Glutamatergic neuron (in vitro differentiated cells): Measurements from ENCODE around the gene PTEN. TPM values are rescaled to one million over a fixed set of nuclear protein-coding genes. Genes with fewer than 3 reads are reported as not detected.

ENCODE experiments used
- DNase-seq: peaks from one replicate; pipeline ENCODE4 v3.0.0; 2022
- H3K27ac Mint-ChIP-seq: one replicate; pipeline ENCODE4 v1.8.0; 2020; ENCODE audit warnings: mild to moderate bottlenecking, mixed read lengths, inconsistent platforms; ENCODE audit not compliant: unreplicated experiment
- H3K27me3 Mint-ChIP-seq: one replicate; pipeline ENCODE4 v1.8.0; 2020; ENCODE audit warnings: mild to moderate bottlenecking, moderate library complexity, mixed read lengths, inconsistent platforms; ENCODE audit not compliant: unreplicated experiment
- H3K36me3 Mint-ChIP-seq: one replicate; pipeline ENCODE4 v1.8.0; 2020; ENCODE audit warnings: mild to moderate bottlenecking, mixed read lengths, inconsistent platforms; ENCODE audit not compliant: unreplicated experiment
- H3K4me1 Mint-ChIP-seq: one replicate; pipeline ENCODE4 v1.8.0; 2020; ENCODE audit warnings: mild to moderate bottlenecking, low read depth, mixed read lengths, inconsistent platforms; ENCODE audit not compliant: unreplicated experiment
- H3K4me3 Mint-ChIP-seq: one replicate; pipeline ENCODE4 v1.8.0; 2020; ENCODE audit warnings: mild to moderate bottlenecking, mixed read lengths, inconsistent platforms; ENCODE audit not compliant: unreplicated experiment
- H3K9me3 Mint-ChIP-seq: one replicate; pipeline ENCODE4 v1.8.0; 2020; ENCODE audit warnings: mild to moderate bottlenecking, moderate library complexity, mixed read lengths, inconsistent platforms; ENCODE audit not compliant: unreplicated experiment
- CTCF ChIP-seq: fragments of 200-600 bp; sonication (generic); IDR thresholded peaks from one replicate; pipeline ENCODE4 v1.5.0; 2021; ENCODE audit not compliant: partially characterized antibody, unreplicated experiment
- long read RNA-seq: library from polyadenylated mRNA; unstranded; transcript quantifications from one replicate; pipeline ENCODE4 v2.0.0, GENCODE V29; 2020; ENCODE audit not compliant: unreplicated experiment
- total RNA-seq: library from RNA; stranded (reverse); fragmentation: NEBNext Ultra II Directional; extraction: Animal tissue kit (Norgen Biotek cat#: 25700); gene quantifications from one replicate; pipeline ENCODE4 v1.2.1, GENCODE V29; 2021; ENCODE audit not compliant: unreplicated experiment

PTEN gene
- 61.2 TPM for total RNA-seq
- long read RNA-seq, partial matches to known transcripts, result 0 of 1 reads
- long read RNA-seq, other reads (novel, unspliced or antisense), result 1 of 1 reads

- Mint-ChIP-seq H3K36me3 (peaks cover 5% of the 10 kb centered on the region), H3K4me3 (peak within 1 kb of the TSS; percentile 100), H3K9me3 (peaks cover 23% of the 10 kb centered on the region), H3K27me3 (peaks cover 13% of the 10 kb centered on the region), H3K27ac (peak within 1 kb of the TSS; percentile 98), H3K4me1 (peaks cover 15% of the 10 kb centered on the region)
- TF ChIP-seq CTCF, result no peak
- peak; percentile 94 for DNase-seq
These were observed at the start of gene PTEN, which contains the start of gene KLLN for GRCh38 chr10:87863053-87863943. Gene PTEN (plus strand): TSS chr10:87863625. CDS start chr10:87864470, 845 bp downstream. Gene KLLN (minus strand): TSS chr10:87863533. CDS start chr10:87862487, 1,046 bp downstream.

- TF ChIP-seq CTCF, result peak; percentile 46
- DNase-seq, result no peak
- Mint-ChIP-seq H3K4me1 (peaks cover 10% of the 10 kb centered on the region), H3K4me3 (peak overlapping the region; percentile 95), H3K27ac (no peak overlapping the region), H3K27me3 (no peaks in the 10 kb centered on the region), H3K9me3 (peaks cover 4% of the 10 kb centered on the region), H3K36me3 (no peaks in the 10 kb centered on the region)
These were observed 47.1 kb upstream of the PTEN start for GRCh38 chr10:87816163-87816897.

- Mint-ChIP-seq H3K27ac (peak overlapping the region; percentile 98), H3K9me3 (peaks cover 4% of the 10 kb centered on the region), H3K4me3 (peak overlapping the region; percentile 95), H3K36me3 (no peaks in the 10 kb centered on the region), H3K4me1 (peaks cover 10% of the 10 kb centered on the region), H3K27me3 (no peaks in the 10 kb centered on the region)
- DNase-seq, result no peak
- no peak for TF ChIP-seq CTCF
These were observed 46.4 kb upstream of the PTEN start for GRCh38 chr10:87816898-87817608.

- Mint-ChIP-seq H3K36me3 (no peaks in the 10 kb centered on the region), H3K9me3 (peaks cover 4% of the 10 kb centered on the region), H3K27me3 (peaks cover 3% of the 10 kb centered on the region), H3K27ac (peak within 1 kb of the TSS; percentile 98), H3K4me1 (peaks cover 10% of the 10 kb centered on the region), H3K4me3 (peak within 1 kb of the TSS; percentile 95)
- peak; percentile 90 for DNase-seq
- no peak for TF ChIP-seq CTCF
These were observed 45.6 kb upstream of the PTEN start, which contains the start of gene ATAD1 for GRCh38 chr10:87817609-87818504. Gene ATAD1 (minus strand): TSS chr10:87818226. CDS start chr10:87814599, 3,627 bp downstream.
